ENCODE measurements around the gene PRDX2.
"Not testable (repeated sequence)": the region's sequence is repeated elsewhere in the genome, so short reads cannot be mapped to it uniquely, and the experiment has no call there.

PRDX2 gene

GRCh38 chr19:12801466-12802266 lies at the start of gene PRDX2, which contains the start of gene THSD8:
TSS of gene PRDX2 (minus strand) at chr19:12801800. CDS start at chr19:12801261, 539 bp downstream.
TSS of gene THSD8 (plus strand) at chr19:12802069. CDS start at chr19:12802072, 3 bp downstream.
- DNase-seq: peak; percentile 31 to 72 (median 57)

DNA sequence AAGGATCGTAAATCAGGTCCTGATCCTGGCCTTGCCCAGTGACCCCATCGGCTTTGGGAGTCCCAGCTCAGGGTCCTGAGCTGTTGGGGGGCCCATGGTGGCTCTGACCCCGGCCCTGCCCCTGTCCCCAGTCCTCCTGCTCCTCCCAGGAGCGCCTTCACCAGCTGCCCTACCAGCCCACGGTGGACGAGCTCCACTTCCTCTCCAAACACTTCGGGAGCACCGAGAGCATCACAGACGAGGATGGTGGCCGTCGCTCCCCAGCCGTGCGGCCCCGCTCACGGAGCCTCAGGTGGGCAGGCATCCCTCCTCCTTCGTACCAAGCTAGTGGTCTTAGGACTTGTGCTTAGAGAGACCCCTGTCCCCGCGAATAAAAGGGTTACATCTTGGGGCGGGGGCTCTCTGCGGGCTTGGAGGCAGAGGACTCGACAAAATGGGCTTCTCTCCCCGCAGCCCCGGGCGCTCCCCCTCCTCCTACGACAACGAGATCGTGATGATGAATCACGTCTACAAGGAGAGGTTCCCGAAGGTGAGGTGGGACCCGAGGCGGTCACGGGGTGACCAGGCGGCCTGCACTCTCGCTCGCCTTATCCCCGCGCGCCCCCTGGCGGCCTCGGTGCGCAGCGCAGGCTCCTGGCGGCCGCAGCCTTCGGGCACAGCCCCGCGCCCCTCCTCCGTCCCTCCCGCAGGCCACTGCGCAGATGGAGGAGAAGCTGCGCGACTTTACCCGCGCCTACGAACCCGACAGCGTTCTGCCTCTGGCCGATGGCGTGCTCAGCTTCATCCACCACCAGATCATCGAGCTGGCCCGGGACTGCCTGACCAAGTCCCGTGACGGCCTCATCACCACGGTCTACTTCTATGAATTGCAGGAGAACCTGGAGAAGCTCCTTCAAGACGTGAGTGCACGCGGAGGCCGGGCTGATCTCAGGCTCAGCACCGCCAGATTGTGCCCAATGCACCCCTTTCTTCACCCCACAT lies 45.8 kb upstream of the PRDX2 start:
- peak; percentile 41 to 80 (median 74) for DNase-seq

- not testable (repeated sequence) for DNase-seq
Measured at GRCh38 chr19:12846613-12847012, 45.0 kb upstream of the PRDX2 start.

DNA sequence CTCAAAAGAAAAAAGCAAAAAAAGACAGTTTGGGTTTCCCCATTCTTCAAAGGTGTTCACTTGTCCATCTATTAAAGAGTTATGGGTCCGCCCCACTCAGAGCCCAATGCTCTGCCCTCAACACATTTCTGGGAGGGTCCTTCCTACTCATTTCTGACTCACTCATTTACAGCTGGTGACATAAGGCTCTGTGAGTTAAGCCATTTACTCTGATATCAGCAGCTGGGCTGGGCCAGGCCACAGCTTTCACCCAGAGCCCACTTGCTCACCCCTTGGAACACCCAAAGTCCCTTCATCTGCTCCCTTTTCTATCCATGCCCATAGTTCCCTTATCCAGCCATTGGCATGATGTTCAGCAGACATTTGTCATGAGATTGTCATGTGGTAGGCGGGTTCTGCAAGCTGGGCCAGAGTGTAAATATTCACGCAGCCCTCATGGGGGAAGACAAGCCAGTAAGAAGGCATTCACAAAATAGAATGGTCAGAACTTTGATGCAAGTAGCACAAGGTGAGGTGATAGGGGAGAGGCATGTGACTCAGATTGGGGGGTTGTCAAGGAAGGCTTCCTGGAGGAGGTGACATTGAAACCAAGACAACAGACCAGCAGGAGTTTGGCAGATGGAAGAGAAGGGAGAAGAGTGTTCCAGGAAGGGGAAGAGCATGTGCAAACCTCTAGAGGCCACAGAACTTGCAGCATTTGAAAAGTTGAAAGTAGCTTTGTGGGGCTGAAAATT lies 42.6 kb upstream of the PRDX2 start:
- no peak for DNase-seq

DNA sequence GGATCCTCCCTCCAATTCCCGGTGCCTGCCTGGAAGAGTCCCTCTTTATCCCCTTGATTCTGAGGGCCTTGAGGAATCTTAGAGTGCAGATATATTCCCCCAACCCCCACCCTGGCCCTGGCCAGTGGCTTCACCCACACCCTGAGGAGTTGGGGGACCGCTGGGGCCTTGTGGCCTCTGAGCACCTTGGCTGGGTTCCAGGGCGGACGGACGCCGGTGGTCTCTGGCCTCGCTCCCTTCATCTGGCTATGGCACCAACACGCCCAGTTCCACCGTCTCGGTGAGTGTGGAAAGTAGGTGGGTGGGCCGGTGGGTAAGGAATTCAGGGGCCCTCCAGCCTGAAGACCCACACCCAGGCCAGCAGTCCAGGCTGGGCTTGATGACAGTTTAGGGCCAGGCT lies 41.7 kb upstream of the PRDX2 start:
- no peak for DNase-seq

DNA sequence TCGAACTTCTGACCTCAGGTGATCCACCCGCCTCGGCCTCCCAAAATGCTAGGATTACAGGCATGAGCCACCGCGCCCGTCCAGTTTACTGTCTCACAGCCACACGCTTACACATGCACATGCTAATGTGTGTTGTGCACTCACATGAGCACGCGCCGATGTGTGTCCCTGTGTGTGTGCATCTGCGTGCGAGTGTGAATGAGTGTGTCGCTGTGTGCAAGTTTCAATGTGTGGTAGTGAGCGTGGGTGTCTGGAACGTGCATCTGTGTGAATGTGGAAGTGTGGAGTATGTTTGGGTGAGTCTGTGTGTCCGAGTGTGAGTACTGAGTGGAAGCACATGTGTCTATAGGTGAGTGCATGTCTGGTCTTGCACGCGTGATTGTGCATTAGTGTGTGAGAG lies 40.9 kb upstream of the PRDX2 start:
- no peak for DNase-seq

DNA sequence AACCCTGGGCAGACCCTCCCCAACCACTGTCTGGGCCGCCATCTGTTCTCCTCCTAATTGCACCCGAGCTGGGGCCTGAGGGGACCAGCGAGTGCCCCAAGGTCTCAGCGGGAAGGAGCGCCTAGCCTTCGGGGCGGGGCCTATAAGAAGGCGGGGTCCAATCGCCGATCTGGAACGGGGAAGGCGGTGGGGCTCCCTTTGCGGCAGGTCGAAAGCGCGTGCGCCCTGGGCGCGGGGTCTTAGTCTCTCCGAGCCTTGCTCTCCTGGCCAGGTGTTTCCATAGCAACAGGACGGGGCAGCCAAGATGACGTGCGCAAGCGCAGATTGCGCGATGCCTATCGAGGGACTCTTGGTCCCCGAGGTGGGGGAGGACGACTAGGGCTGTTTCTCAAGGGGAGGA lies 39.5 kb upstream of the PRDX2 start:
- DNase-seq: peak in 1 of 6 experiments; percentile 11

DNA sequence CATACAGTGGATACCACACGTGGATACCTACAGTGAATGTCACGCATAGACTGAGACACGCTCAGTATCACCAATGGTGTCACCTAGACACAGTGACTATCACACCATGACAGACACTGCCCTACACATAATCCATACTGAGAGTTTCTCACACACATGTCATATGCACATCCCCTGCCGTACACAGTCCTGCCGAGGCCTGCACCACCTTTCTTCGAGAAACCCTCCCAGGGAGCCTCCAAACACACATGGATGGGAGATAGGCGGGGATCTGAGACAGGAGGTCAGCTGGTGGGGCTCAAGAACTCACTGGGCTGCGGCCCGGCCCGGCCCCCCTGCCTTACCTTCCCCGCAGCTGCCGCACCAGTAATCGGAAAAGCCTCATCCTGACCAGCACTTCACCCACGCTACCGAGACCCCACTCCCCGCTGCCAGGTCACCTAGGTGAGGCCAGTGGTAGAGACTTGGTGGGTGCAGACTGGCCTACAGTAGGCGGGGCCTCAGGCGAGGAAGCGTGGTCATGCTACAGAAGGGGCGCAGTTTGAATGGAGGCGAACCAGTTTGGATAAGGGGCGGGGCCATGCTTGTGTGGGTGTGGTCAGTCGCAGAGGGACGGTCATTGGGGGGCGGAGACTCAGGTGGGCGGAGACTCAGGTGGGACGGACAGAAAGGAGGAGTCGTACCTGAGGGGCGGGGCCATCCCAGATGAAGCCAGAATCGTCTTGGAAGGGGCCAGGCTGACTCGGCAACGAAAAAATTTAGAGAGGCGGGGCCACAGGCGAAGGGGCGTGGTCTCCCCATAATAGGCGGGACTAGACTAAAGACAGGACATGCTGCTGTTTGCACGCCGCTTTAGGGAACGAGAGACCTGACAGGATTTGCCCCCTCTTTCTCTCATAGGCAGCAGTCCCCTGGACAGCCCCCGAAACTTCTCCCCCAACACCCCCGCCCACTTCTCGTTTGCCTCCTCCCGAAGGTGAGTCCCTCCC lies 38.8 kb upstream of the PRDX2 start:
- peak in 3 of 6 experiments; percentile 16 to 23 (median 19) for DNase-seq

DNA sequence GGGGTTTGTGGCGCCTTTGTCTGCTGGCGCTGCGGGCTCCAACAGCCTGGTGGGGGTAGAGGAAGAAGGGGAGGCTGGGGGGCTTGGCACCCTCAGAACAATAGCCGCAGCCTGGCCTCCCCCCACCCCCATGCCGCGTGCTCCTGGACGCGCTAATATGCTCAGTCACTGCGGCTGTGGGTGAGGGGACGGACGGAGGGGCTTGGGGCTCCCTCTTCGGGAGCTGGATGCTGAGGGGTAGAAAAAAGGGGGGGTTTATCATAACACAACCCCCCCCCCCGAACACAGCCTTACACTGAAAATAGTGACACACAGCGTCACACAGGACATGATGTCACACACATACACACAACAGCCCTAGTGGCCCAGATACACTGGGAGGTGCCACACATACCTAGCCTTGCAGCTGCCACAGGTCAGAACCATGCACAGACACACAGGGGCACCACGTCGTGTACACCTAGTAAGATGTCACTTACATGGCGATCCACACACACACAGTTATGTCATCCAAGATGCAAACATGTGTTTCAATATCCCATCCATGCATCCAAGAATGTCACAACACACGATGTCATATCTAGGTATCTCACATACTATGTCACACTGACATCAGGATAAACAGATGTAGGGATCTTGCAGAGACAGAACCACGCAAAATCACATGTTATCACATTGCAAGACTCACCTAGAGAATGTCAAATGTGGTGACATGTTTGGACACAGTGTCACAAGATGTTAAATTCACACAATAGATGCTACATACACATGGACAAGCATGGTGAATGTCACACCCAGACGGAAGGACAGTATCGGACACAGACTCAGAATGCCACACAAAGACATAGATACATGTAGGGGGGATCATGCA lies 37.5 kb upstream of the PRDX2 start:
- peak in 1 of 6 experiments; percentile 27 for DNase-seq

DNA sequence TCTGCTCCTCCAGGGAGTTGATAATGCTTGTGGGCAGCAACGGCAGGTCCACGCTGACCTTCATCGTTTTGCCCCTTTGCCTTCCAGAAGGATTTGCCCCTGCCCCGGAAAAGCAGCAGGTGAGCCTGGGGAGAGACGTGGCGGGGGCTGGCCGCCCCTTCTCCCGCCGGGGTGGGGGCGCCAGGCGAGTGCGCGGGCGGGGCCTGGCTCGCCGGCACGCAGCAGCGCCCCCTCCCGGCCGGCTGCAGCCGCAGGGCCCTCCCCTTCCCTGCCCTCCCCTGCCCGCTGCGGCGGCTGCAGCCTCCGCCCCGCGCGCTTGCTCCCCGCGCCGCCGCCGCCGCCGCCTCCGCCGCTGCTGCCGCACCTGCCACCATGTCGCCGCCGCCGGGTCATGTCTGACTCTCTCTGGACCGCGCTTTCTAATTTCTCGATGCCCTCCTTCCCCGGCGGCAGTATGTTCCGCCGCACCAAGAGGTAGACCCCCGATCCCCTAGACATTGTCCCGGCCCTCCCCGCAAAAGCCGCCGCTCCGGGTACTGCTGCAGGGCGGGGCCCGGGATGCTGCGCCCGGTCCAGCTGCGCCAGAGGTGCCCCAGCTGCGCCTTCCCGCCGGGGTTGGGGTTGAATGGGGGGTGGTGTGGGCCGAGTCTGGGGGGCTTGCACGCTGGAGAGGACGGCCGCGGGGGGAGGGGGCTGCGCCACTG lies 36.7 kb upstream of the PRDX2 start, which contains the start of gene MAST1:
TSS of gene MAST1 (plus strand) at position 334 of the 704 bp plus-strand sequence. CDS start at position 392, 58 bp downstream.
- peak in 4 of 6 experiments; percentile 14 to 51 (median 20) for DNase-seq

DNA sequence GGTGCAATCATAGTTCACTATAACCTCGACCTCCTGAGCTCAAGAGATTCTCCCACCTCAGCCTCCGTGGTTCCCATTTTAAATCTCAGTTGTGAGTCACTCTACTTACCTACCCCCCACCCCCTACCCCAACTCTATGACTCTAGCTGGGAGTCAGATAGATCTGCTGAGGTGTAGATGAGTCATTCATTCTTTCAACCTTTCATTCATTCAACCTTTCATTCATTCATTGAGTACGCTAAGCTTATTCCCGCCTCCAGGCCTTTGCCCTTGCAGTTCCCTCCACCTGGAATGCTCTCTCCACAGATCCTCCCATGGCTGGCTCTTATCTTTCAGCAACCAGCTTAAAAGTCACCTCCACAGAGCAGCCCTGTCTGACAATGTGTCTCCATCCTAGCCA lies 35.6 kb upstream of the PRDX2 start:
- DNase-seq: no peak

DNA sequence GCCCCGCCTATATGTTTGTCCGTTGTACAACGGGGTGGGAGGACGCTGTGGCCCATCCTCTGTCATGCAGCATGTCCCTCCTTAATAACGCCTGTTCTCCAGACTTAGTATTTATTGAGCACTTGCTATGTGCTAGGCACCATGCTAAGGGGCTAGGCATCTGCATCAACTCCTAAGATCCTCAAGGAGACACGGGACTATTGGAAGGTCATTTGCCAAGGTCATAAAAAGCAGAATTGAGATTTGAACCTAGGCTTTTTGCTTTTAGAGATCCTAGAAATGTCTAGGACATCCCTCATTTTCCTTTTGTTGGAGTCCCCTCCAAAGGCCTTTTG lies 34.9 kb upstream of the PRDX2 start:
- no peak for DNase-seq

DNA sequence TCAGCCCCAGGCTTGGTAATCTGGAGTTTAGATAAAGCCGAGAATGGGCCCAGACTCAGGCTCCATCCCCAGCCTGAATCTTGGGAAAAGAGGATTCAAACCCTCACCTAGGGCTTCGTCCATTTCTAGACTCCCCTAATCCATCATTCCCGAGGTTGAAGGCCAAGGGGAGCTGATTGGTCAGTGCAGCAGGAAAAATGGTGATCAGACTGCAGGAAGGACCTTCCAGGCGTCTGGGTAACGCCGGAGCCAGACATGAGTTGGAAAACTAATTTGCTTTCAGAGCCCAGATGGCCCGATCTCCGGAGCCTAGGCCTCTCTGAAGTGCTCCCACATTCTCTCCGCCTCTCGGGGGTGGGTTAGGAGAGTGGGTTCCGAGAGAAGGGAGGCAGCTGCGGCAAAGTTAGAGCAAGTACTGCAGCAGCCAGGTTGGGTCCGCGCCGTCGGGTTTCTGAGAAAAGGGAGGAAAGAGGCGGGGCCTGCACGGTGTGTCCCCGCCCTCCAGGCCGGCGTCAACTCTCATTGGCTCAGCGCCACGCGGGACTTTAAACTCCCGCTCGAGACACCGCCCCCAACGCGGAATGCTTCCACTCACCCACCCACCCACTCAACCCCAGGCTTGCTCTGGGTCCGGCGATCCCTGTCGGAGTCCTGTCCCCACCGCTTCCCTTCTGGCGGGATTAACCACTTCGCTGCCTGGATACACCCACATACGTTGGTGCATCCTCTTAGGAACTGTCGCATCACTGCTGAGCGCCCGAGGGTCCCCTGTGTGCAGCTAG lies 33.6 kb upstream of the PRDX2 start:
- DNase-seq: peak in 3 of 6 experiments; percentile 15 to 34 (median 15)

DNA sequence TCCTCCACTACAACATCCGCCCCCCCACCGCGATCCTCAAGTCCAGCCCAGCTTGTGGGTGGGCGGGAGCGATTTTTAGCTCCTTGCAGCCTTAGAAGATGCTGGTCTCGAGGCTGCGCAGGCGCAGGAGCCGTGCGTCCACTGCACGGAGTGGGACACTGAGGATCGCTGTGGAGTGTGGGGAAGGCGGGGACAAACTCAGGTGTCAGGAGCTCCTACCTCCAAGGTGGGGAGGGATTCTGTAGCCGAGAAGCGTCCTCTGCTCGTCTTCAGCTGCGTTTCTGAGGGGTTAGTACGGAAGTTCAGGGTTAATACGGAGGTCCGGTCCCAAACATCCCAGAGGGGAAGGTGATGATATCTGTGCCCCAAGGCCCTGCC lies 33.0 kb upstream of the PRDX2 start, which contains the start of gene RTBDN:
TSS of gene RTBDN (minus strand) at position 14 of the 378 bp plus-strand sequence. CDS start 4,600 bp downstream, outside the sequence.
- no peak for DNase-seq

DNA sequence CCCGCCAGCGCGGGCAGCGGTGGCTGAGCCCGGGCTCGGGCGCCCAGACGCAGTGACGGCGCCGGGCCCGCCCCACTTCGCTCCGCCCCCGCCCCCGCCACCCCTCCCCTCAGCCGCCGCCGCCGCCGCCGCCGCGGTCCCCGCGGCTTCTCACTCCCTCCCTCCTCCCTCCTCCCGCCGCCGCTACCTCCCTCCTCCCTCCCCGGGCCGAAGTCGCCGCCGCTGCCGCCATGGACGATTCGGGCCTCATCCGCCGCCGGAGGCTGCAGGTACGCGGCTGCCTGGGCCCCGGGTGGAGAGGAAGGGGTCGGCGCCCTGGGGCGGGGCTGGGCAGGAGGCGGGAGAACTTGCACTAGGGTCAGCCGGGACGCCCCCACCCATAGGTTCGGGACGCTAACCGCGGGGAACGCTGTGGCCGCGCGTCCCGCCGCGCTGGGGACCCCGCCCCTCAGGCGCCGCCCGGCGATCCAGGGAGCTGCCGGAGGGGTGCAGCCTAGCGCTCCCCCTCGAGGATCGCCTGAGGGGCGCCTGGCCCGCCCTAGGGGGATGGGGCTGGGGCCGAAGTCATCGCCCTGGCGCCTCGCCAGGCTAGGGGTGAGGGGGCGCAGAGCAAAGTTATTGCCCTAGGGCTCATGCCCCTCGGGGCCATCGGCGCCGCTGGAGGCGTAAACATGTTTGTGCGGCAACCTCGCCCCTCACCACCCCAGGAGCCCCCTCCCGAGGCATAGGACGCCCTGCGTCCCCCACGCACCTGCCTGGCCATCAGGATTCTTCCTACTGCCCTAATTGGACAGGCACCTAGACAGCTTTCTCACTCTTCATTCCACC lies 32.4 kb upstream of the PRDX2 start:
- peak in 1 of 6 experiments; percentile 15 for DNase-seq

DNA sequence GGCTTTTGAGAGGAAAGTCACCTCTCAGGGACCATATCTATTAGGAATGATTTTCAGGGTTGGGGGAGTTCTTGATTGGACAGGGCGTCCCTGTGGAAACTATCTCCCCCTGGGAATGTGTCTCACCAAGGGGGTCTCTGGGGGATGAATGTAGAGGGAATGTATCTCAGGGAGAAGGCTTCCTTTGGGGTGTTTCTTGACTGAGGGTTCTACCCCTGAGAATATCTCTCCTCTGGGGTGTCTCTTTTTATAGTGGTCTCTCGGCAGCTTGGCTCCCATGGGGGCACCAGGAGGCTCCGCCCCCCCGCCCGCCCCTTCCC lies 31.8 kb upstream of the PRDX2 start:
- DNase-seq: no peak

DNA sequence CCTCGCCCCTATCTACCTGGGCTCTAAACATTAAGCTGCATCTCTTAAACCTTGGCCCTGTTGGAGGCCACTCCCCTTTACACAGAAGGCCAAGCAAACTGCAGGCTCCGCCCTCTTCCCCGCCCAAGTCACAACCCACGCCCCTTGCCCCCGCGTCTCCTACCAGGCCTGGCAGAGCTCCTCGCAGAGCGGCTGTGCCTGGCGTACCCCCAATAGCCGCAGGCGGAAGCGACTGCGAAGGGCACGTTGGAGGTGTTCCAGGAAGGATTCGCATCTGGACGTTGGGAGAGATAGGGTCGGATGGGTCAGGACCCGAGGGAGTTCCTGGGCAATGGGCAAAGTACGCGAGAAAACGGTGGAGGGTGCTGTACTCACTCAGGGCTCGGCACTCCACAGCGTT lies 26.9 kb upstream of the PRDX2 start:
- DNase-seq: no peak
